Neural progenitor cell (in vitro differentiated cells): Measurements from ENCODE around the gene TMEM225B. TPM values are rescaled to one million over a fixed set of nuclear protein-coding genes. Genes with fewer than 3 reads are reported as not detected.
A peak's percentile ranks its signal among the peaks of the same experiment; 100 is the strongest.

Source experiments
- DNase-seq: peaks from one replicate; pipeline ENCODE4 v3.0.0-alpha.2; 2016; ENCODE audit warnings: low spot score
- H2AFZ ChIP-seq: fragments of 200-600 bp; sonication (generic); replicated peaks from 2 replicates; pipeline ENCODE4 v1.6.1; 2016; ENCODE audit warnings: antibody characterized with exemption
- H3F3A ChIP-seq: fragments of 200-600 bp; sonication (generic); 2 replicates; pipeline ENCODE4 v1.6.1; 2016; ENCODE audit warnings: antibody characterized with exemption, low read depth
- H3K27ac ChIP-seq: fragments of 200-600 bp; sonication (generic); 2 replicates; pipeline ENCODE4 v1.5.1; 2016; ENCODE audit warnings: mild to moderate bottlenecking
- H3K27me3 ChIP-seq: fragments of 200-600 bp; sonication (generic); 2 replicates; pipeline ENCODE4 v1.6.1; 2016; ENCODE audit warnings: mild to moderate bottlenecking, moderate library complexity
- H3K36me3 ChIP-seq: fragments of 200-600 bp; sonication (generic); 2 replicates; pipeline ENCODE4 v1.5.1; 2016
- H3K4me1 ChIP-seq: fragments of 200-600 bp; sonication (generic); 2 replicates; pipeline ENCODE4 v1.6.1; 2016; ENCODE audit warnings: mixed run types
- H3K4me2 ChIP-seq: fragments of 200-600 bp; sonication (generic); 2 replicates; pipeline ENCODE4 v1.6.1; 2016
- H3K4me3 ChIP-seq: fragments of 200-600 bp; sonication (generic); 2 replicates; pipeline ENCODE4 v1.5.1; 2016
- H3K79me2 ChIP-seq: fragments of 200-600 bp; sonication (generic); 2 replicates; pipeline ENCODE4 v1.6.1; 2016; ENCODE audit warnings: low read depth
- H3K9ac ChIP-seq: fragments of 200-600 bp; sonication (generic); 2 replicates; pipeline ENCODE4 v1.6.1; 2016
- H3K9me3 ChIP-seq: fragments of 200-600 bp; sonication (generic); 2 replicates; pipeline ENCODE4 v1.5.1; 2016; ENCODE audit warnings: low read depth
- H4K20me1 ChIP-seq: fragments of 200-600 bp; sonication (generic); 2 replicates; pipeline ENCODE4 v1.6.1; 2016; ENCODE audit warnings: low read depth
- H3K27ac Mint-ChIP-seq: 3 replicates; pipeline ENCODE4 v1.8.0; 2021; ENCODE audit warnings: mixed read lengths
- H3K27me3 Mint-ChIP-seq: 2 replicates; pipeline ENCODE4 v1.8.0; 2022; ENCODE audit warnings: low read depth, mild to moderate bottlenecking, inconsistent platforms, moderate library complexity, mixed read lengths; ENCODE audit not compliant: insufficient read depth
- H3K36me3 Mint-ChIP-seq: 3 replicates; pipeline ENCODE4 v1.8.0; 2021; ENCODE audit warnings: mixed read lengths
- H3K4me1 Mint-ChIP-seq: 3 replicates; pipeline ENCODE4 v1.8.0; 2021; ENCODE audit warnings: mixed read lengths
- H3K4me3 Mint-ChIP-seq: 3 replicates; pipeline ENCODE4 v1.8.0; 2021; ENCODE audit warnings: mild to moderate bottlenecking, moderate library complexity, mixed read lengths
- H3K9me3 Mint-ChIP-seq: 3 replicates; pipeline ENCODE4 v1.8.0; 2020; ENCODE audit warnings: mixed read lengths
- EZH2 ChIP-seq: fragments of 200-600 bp; sonication (generic); IDR thresholded peaks from 2 replicates; pipeline ENCODE4 v1.6.1; 2017; ENCODE audit warnings: antibody characterized with exemption, mild to moderate bottlenecking, moderate library complexity
- EZH2phosphoT487 ChIP-seq: fragments of 200-600 bp; sonication (generic); IDR thresholded peaks from 2 replicates; pipeline ENCODE4 v1.6.1; 2017; ENCODE audit warnings: antibody characterized with exemption
- total RNA-seq: library from RNA; depleted of rRNA; stranded (reverse); fragments of >200 nt; gene quantifications from 2 replicates; pipeline ENCODE4 v1.2.3, GENCODE V29; 2015; ENCODE audit warnings: low replicate concordance
- TF ChIP-seq, protein P1 (sequence below): fragments of 200-600 bp; sonication (generic); IDR thresholded peaks from 2 replicates; pipeline ENCODE4 v1.5.1; 2017; ENCODE audit warnings: antibody characterized with exemption, mild to moderate bottlenecking

Gene TMEM225B
- total RNA-seq, 1 donor from 2014 or later = not detected

- Histone ChIP-seq H3K4me1 (peaks cover 14% of the 10 kb centered on the region), H3F3A (peaks cover 11% of the 10 kb centered on the region), H3K9me3 (no peaks in the 10 kb centered on the region), H4K20me1 (peaks cover 15% of the 10 kb centered on the region), H2AFZ (no peak overlapping the region), H3K27me3 (no peaks in the 10 kb centered on the region), H3K4me3 (no peak overlapping the region), H3K9ac (peak overlapping the region; percentile 99), H3K4me2 (no peak overlapping the region), H3K27ac (no peak overlapping the region), H3K36me3 (no peaks in the 10 kb centered on the region), H3K79me2 (peaks cover 60% of the 10 kb centered on the region)
- Mint-ChIP-seq H3K4me3 (peak overlapping the region; percentile 69), H3K27me3 (peaks cover 5% of the 10 kb centered on the region), H3K27ac (no peak overlapping the region), H3K4me1 (peaks cover 16% of the 10 kb centered on the region), H3K9me3 (no peaks in the 10 kb centered on the region), H3K36me3 (peaks cover 39% of the 10 kb centered on the region)
- DNase-seq = no peak
- TF ChIP-seq EZH2phosphoT487 = no peak
- TF ChIP-seq EZH2 = no peak
- TF ChIP-seq, protein P1, sequence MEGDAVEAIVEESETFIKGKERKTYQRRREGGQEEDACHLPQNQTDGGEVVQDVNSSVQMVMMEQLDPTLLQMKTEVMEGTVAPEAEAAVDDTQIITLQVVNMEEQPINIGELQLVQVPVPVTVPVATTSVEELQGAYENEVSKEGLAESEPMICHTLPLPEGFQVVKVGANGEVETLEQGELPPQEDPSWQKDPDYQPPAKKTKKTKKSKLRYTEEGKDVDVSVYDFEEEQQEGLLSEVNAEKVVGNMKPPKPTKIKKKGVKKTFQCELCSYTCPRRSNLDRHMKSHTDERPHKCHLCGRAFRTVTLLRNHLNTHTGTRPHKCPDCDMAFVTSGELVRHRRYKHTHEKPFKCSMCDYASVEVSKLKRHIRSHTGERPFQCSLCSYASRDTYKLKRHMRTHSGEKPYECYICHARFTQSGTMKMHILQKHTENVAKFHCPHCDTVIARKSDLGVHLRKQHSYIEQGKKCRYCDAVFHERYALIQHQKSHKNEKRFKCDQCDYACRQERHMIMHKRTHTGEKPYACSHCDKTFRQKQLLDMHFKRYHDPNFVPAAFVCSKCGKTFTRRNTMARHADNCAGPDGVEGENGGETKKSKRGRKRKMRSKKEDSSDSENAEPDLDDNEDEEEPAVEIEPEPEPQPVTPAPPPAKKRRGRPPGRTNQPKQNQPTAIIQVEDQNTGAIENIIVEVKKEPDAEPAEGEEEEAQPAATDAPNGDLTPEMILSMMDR = no peak
Observed at GRCh38 chr7:99560834-99561736, 37.0 kb upstream of the TMEM225B start.

DNA sequence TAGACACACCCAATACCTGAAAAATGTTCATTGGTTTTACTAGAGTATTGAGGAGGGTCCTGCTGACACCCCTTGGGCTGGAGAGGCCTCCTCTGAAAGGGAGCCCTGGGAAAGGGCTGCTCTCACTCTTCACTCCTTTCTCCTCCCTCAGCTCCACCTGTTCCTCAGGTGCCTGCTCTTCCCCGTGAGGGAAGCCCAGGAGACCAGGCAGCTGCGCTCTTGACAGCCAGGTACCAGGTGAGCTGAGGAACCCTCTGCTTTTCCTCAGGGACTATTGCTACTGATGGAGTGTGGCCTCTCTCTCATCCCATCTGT, 36.4 kb upstream of the TMEM225B start:
- no peak overlapping the region for H3K4me3 Mint-ChIP-seq

GRCh38 chr7:99562114-99562784, 35.8 kb upstream of the TMEM225B start:
- Histone ChIP-seq H3K4me2 (no peak overlapping the region), H3K79me2 (peaks cover 49% of the 10 kb centered on the region), H4K20me1 (peaks cover 15% of the 10 kb centered on the region), H3K4me1 (peaks cover 10% of the 10 kb centered on the region), H3K4me3 (no peak overlapping the region), H3K9me3 (no peaks in the 10 kb centered on the region), H3K36me3 (no peaks in the 10 kb centered on the region), H3K27ac (no peak overlapping the region), H2AFZ (no peak overlapping the region), H3F3A (peaks cover 11% of the 10 kb centered on the region), H3K9ac (peak overlapping the region; percentile 21), H3K27me3 (no peaks in the 10 kb centered on the region)
- Mint-ChIP-seq H3K4me1 (peaks cover 12% of the 10 kb centered on the region), H3K27me3 (peaks cover 5% of the 10 kb centered on the region), H3K27ac (no peak overlapping the region), H3K36me3 (peaks cover 40% of the 10 kb centered on the region), H3K4me3 (no peak overlapping the region), H3K9me3 (no peaks in the 10 kb centered on the region)
- DNase-seq = no peak
- TF ChIP-seq, protein P1 = no peak
- TF ChIP-seq EZH2phosphoT487 (no peak), EZH2 (no peak)

More for the DNA sequence above, 36.4 kb upstream of the TMEM225B start:
- no peaks in the 10 kb centered on the region for H3K9me3 ChIP-seq
- H2AFZ ChIP-seq = no peak overlapping the region
- H3K9ac ChIP-seq = peak overlapping the region; percentile 99
- Mint-ChIP-seq H3K36me3 (peaks cover 40% of the 10 kb centered on the region), H3K27me3 (peaks cover 5% of the 10 kb centered on the region), H3K4me1 (peaks cover 14% of the 10 kb centered on the region), H3K27ac (no peak overlapping the region), H3K9me3 (no peaks in the 10 kb centered on the region)
- H3F3A ChIP-seq = peaks cover 11% of the 10 kb centered on the region
- no peaks in the 10 kb centered on the region for H3K36me3 ChIP-seq
- H3K27me3 ChIP-seq = no peaks in the 10 kb centered on the region
- H3K4me2 ChIP-seq = no peak overlapping the region
- no peak overlapping the region for H3K27ac ChIP-seq
- peaks cover 15% of the 10 kb centered on the region for H4K20me1 ChIP-seq
- H3K4me1 ChIP-seq = peaks cover 14% of the 10 kb centered on the region
- H3K4me3 ChIP-seq = no peak overlapping the region
- peaks cover 54% of the 10 kb centered on the region for H3K79me2 ChIP-seq
- TF ChIP-seq EZH2phosphoT487 = no peak
- TF ChIP-seq, protein P1 = no peak
- no peak for TF ChIP-seq EZH2
- DNase-seq = no peak
